ENCODE measurements around the gene PPP3CA.

GRCh38 chr4:101208171-101208570 lies 139.2 kb downstream of the PPP3CA start:
- TF ChIP-seq CTCF (IDR thresholded peaks at IDR 0.05; ENCODE audit: low read depth, low read length), result no peak
- TF ChIP-seq POLR2A (IDR thresholded peaks at IDR 0.05; ENCODE audit: extremely low read depth, insufficient read length), result no peak
- no peak for TF ChIP-seq MAX (IDR thresholded peaks at IDR 0.05; ENCODE audit: low read depth, low read length)
- no peak for TF ChIP-seq MYC (IDR thresholded peaks at IDR 0.05; ENCODE audit: low read depth, low read length)

Measured in NB4 (cell line).